ENCODE data around the gene CDC42SE2.
"Not testable (repeated sequence)": the region's sequence is repeated elsewhere in the genome, so short reads cannot be mapped to it uniquely, and the experiment has no call there.

Gene CDC42SE2

DNA sequence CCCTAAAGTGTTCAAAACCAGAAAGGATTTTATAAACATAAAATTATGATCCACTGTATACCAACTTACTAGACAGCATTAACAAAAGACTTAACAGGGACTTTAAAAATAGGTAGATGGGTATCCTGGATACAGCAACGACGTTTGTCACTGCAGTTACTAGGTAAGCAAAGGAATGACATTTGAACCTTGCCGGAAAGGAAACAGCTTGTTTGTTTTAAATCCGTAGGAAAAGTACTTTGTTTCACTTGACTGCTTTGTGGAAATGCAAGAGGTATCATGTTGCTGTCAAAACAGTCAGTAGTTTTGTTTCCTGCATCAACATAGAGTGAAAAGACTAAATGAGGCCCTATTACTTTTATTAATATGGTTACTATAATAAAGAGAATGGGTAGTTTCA is 122.9 kb downstream of the CDC42SE2 start:
- DNase-seq (ENCODE audit: low read depth in 1 of 2, low spot score in 1 of 2), result no peak

DNA sequence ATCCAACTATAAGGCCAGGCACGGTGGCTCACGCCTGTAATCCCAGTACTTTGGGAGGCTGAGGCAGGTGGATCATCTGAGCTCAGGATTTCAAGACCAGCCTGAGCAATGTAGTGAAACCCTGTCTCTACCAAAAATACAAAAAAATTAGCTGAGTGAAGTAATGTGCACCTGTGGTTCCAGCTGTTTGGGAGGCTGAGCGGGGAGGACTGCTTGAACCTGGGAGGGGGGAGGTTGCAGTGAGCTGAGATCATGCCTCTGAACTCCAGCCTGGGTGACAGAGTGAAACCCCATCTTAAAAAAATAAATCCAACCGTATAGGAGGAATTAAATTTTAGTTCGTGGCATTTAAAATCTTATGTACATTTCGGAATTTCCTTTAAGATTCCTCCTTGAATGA is 123.4 kb downstream of the CDC42SE2 start:
- DNase-seq (ENCODE audit: low read depth in 1 of 2, low spot score in 1 of 2), result no peak

DNA sequence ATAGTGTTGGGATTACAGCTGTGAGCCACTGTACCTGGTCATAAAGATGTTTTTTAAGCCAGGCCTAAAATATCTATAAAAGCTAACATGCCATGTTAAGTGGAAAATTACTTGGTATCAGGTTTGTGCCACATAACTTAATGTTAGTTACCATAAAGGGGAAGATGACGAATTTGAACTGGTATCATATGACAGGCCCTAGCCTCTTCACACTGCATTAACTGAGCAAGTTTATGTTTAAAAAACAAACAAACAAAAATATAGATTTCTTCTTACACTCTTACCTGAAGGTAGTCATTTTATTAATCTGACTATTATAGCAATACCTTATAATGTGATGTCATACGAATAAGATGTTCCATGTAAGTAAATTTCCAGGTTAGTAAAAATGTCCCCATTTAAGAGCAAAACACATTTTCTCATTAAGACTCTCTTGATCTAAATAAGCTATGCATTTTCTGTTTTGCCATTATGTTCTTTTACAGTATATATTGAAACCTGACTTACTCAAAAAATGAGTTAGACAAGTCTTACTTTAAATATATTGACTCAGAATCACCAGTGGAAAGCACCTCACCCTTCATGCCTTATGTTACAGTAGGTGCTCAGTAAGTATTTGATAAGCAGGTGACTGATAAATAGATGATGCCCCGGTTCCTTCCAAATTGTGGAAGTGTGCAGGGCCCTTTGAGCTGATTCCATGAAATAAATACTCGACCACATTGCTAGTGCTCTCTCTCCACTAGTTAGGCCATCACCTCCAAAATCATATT is 125.4 kb downstream of the CDC42SE2 start:
- DNase-seq (ENCODE audit: low read depth in 1 of 2, low spot score in 1 of 2), result no peak

DNA sequence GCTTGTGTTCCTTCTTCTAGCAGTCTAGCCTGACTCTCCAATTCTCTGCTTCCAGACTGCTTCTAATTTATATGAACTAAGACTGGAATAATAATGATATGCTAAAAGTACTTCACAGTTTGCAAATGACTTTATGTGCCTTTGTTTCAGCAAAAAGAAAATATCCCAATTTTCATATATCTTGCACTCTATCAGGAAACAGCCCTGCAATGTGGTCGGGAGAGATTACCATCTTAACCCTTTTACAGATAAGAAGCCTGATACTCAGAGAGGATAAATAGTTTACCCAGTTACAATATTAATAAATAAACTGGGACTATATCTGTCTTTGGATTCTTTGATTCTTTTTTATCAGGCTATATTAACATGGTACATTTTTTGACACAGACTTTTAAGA is 126.0 kb downstream of the CDC42SE2 start:
- DNase-seq (ENCODE audit: low read depth in 1 of 2, low spot score in 1 of 2), result no peak

DNA sequence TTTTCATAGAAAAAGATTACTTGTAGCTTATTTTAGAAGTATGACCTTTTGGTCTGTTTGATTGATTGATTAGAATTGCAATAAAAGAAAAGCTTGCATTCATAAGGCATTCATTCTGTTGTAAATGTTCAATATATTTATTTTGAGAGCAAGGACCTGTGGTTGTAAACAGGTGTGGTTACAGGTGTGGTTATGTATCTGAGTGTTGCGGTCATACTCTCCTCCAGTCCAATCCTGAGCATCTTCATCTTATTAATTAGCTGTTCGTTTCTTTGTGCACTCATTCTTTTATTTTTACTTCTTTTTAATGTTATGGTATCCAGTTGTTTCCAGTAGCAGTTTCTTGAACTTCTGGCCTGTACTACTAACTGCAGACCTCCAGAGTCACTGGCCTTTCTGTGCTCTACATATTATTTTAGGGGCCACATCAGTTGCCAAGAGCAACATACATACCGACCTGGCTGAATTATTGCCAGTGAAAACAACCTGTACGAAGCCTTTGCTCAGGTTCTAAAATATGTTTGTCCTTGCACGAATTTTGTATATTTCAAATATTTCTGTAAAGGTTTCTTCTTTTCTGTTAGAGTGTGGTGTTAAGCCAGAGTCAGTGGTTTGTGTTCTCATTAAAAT is 128.7 kb downstream of the CDC42SE2 start:
- no peak for DNase-seq (ENCODE audit: low read depth in 1 of 2, low spot score in 1 of 2)

DNA sequence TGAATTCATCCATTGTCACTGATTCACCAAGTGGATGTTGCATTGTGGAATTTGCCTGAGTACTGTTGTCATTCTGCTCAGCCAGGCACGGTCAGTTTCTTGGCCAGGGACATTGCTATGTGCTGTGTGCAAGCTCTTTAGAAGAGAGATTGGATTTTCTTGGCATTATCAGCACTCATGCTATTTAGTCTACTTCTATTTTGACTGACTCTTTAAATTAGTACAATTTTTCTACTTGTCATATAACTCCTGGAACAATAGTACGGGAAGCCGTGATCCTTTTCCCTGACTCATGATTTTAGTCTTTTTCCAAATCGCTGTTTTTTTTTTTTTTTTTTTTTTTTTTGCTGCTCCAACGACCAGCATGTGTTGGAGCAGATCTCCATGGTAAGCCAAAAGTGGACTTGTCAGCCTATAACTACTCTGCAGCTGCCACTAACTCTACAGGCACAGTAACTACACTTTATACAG is 129.7 kb downstream of the CDC42SE2 start:
- DNase-seq (ENCODE audit: low read depth in 1 of 2, low spot score in 1 of 2), result no peak

DNA sequence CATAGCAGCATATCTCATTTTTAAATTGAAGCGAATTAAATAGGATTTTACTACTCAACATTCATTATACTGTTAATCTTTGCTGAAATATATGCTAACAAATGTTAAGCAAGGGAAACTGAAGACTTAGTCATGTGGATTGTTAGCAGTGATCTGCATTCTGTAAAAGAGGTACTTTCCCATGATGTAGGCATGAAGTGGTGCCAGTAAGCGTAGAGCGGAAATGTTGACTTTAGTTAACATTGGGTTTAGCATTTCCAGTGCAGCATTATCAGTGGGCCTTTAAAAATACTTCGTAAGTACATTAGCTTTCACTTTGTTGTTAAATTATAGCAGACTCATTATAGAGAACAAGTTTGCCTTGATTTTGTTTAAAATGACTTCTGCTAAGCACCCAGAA is 130.3 kb downstream of the CDC42SE2 start:
- peak in 1 of 2 donors; percentile 35 for DNase-seq (ENCODE audit: low read depth in 1 of 2, low spot score in 1 of 2)

DNA sequence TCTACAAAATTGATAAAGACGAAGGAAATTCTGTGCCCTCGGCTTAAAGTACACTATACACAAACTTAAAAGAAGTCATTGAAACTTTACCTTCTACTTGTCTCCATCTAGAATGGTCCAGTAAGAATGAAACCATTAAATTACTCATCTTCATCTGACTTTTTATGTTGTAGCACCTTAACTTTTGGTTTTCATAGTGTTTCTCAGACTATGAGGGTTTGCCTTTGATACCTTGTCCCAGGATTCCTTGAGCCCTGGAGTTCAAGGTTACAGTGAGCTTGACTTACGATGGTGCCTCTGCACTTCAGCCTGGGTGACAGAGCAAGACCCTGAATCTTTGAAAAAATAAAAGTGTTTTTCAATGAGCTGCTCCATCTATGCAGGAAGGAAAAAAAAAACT is 132.2 kb downstream of the CDC42SE2 start:
- DNase-seq (ENCODE audit: low read depth in 1 of 2, low spot score in 1 of 2), result no peak

DNA sequence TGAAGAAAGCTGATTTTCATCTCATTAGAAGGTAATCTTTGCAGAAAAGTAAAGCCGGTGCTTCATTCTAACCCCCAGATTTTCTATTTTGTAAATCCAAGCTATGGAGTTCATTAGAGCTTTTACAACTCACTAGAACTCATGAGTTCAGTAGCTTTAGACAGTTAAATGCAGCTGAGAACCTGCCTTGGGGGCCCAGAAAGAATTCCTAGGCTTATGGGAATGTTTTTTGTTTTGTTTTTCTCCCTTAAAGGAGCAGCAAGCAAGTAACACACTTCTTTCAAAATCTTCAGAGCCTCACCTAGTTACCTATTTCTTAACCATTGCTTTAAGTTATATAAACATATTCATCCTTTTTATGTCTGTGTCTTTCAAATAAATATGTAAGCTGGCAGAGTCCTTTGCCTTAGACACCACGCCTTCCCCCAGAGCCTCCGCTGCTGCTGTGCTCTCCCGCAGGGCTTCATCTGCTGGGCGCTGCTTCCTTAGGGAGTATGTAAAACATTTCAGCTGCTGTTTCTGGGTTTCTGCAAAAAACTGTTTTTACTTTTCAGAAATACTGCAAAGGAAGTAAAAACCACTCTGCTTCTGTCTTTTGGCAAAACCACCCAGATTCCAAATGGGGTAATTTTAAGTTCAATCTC is 132.9 kb downstream of the CDC42SE2 start:
- DNase-seq (ENCODE audit: low read depth in 1 of 2, low spot score in 1 of 2), result no peak

DNA sequence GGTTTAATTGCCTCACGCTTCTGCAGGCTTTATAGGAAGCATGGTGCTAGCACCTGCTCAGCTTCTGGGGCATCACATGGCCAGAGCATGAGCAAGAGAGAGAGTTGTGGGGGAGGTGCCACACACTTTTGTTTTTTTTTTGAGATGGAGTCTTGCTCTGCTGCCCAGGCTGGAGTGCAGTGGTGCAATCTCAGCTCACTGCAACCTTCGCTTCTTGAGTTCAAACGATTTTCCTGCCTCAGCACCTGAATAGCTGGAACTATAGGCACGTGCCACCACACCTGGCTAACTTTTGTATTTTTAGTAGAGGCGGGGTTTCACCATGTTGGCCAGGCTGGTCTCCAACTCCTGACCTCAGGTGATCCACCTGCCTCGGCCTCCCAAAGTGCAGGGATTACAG is 135.2 kb downstream of the CDC42SE2 start:
- not testable (repeated sequence) for DNase-seq (ENCODE audit: low read depth in 1 of 2, low spot score in 1 of 2)

DNA sequence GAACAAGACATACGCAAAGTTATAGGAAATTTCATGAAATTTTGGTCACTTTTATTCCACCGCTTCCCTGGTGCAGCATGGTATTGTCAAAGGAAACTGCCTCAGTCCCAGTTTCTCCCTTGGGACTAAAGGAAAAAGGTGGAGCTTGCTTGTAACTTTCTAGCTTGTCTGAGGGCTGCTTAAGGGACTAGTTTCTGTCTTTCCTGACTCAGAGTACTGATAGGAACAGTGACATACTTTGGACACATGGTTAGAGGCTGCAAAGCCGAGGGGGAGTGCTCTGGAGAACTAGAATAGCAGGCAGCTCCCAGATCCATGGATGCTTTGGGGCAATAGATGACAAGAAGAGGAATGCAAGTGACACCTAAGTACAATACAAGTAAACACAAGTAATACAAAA is 136.7 kb downstream of the CDC42SE2 start:
- no peak for DNase-seq (ENCODE audit: low read depth in 1 of 2, low spot score in 1 of 2)

DNA sequence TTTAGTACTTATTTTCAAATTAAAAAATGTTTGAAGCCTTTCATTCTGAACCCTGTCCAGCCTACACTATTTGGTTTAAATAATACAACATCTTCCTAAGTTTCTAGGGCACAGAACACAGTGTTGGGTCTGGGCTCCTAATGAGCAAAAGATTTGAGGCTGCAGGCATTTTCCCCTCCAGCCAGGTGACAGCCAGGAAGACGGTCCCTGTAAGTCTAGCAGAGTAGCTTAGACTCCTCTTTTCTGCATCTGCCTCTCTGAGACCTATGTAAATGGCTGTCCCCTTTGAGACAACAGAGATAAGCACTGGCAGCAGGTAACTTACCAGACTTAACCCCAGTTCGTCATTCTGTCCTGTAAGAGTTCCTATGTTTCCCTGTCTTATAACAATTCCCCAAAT is 141.8 kb downstream of the CDC42SE2 start:
- no peak for DNase-seq (ENCODE audit: low read depth in 1 of 2, low spot score in 1 of 2)

DNA sequence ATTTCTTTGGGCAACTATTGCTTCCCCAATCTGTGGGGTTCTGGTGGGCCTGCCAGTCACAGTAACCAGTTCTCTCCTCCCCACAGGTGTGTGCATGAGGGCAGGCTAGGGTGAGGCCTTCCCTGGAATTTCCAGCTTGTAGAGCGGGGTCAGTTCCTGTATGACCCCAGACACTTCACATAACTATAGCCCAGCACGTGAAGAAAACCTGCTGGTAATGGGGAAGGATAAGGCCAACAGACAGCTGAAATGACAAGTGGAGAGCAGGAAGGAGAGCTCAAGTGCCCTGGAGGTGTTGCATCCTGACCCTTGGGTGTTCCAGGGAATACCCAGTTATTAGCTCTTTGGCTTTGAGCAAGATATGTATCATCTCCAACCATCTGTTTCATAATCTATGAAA is 142.2 kb downstream of the CDC42SE2 start:
- no peak for DNase-seq (ENCODE audit: low read depth in 1 of 2, low spot score in 1 of 2)

DNA sequence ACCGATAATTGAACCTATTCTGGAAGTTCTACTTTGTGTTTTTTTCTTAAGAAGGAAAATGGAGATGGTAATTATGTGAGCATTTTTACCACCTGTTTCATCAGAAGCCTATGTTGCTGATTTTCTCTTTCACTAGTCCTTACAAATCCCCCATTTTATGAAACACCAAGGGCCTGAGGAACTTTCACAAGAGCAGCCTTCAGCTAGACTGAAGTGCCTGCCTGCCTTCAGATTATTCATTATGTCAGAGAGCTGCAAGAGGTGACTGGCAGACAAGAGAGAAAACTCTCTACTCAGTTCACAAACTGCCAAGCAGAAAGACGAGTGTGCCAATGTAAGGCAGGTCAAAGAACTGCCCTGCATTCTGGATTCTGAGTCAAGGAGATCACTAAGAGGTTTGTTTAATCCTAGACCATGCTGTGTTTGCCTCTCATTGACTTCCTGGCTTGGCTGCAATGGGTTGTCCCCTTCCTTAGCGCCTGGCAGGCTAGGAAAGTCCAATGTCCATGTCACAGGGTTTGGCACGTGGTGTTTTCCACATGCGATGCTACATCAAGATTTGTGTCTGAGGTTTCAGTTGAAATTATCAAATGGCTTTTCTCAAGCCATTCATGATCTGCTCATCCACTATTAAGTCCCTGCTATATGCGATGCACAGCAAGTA is 143.3 kb downstream of the CDC42SE2 start:
- no peak for DNase-seq (ENCODE audit: low read depth in 1 of 2, low spot score in 1 of 2)

DNA sequence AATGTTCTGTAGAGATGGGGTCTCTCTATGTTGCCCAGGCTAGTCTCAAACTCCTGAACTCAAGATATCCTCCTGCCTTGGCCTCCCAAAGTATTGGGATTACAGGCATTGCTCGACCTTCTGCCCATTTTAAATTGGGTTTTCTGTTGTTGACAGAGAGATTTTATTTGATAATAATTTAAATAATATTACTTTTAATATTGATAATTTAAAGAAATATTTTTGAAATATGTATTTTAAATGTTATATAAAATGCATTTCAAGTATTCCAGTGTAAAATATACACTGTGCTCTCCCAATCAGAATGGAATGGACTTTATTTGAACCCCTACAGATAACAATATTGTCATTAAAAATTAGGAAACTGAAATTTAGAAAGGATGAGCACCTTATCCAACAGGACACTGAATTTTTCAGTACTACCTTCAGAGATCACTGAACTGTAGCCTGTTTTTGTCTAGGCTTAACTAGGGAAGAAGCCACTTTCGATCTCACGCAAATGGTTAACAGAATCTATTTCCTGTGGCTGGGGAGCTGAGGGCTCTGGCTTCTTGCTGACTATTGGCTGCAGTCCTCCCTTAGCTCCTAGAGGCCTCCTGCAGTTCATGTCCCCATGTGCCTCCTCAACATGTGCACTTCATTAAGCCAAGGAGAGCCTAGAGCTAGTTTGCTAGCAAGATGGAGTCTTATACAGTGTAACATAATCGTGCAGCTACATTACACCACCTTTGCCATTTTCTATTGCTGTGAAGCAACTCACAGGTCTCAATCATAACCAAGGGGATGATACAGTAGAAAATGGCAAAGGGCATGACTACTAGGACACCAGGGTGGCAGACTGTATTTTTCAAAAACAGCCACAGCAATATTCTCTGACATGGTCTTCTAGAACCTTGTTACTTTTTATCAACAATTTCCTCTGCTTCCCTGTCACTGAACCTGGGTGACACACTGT is 150.0 kb downstream of the CDC42SE2 start:
- no peak for DNase-seq (ENCODE audit: low read depth in 1 of 2, low spot score in 1 of 2)

DNA sequence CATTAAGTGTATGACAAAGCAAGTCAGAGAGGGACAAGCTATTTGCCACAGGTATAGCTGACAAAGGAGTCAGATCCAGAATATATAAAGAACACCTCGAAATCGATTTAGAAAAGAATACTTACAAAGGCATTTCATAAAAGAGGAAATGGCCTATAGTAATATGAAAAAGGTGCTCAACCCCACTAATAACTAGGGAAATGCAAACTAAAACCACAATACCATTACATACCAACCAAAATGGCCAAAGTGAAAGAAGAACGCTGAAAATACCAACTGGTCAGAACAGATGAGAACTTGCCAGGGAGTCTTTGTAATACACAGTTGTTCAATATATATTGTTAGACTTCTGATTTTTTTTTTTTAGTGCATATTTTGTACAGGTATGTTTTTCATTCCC is 152.9 kb downstream of the CDC42SE2 start:
- DNase-seq (ENCODE audit: low read depth in 1 of 2, low spot score in 1 of 2), result no peak

DNA sequence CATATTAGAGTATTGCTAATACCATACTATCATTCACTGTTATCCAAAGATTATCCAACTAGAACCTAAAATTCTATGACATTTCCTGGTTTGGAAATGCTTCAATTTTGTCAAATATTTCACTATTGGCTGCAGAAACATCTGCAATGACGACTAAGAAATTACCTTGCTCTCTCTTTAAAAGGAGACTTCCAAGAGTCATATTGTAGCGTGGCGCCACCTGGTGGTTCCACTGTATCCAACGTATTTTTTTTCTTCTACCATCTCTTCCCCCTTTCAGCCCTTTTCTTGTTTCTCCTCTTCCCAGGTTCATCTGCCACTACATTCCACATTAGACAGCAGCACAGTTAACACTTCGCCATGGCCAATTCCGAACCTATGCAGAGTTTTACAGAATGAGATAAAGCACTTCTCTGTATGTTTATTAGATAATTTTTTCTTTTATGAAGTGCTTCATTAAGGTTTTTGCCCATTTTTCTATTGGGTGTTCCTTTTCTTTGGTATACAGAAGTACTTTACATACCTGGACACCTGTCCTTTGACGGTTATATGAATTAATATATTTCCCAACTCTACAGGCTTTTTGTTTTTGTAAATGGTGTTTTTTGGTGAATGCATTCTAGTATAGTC is 153.5 kb downstream of the CDC42SE2 start:
- DNase-seq (ENCODE audit: low read depth in 1 of 2, low spot score in 1 of 2), result peak; percentile 70 to 78

DNA sequence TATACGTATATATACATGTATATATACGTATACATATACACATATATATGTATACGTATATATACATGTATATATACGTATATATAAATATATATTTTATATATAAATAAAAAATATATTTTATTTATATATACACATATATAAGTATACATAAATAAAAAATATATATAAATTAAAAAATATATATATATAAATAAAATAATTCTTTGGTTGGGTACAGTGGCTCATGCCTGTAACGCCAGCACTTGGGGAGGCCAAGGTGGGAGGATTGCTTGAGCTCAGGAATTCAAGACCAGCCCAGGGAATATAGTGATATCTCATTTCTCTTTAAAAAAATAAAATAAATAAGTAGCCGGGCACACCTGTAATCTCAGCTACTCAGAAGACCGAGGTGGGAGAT is 155.0 kb downstream of the CDC42SE2 start:
- DNase-seq (ENCODE audit: low read depth in 1 of 2, low spot score in 1 of 2), result no peak

DNA sequence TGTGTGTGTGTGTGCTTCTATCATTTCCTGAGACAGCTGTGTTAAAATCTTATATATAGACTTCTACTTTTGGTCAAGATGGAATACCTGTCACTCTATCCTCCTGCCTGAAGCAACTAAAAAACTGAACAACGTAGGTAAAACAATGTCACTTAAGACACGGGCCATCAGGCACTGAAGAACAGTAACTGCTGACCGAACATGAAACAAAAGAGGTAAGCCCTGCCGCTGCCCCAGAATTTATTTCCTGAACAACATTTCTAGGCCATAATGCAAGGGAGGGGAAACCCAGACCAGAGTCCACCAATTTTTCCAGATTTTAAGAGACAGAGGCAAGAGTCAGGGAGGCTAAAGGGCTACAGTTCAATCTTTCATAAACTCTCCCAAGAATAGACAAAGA is 156.0 kb downstream of the CDC42SE2 start:
- no peak for DNase-seq (ENCODE audit: low read depth in 1 of 2, low spot score in 1 of 2)

DNA sequence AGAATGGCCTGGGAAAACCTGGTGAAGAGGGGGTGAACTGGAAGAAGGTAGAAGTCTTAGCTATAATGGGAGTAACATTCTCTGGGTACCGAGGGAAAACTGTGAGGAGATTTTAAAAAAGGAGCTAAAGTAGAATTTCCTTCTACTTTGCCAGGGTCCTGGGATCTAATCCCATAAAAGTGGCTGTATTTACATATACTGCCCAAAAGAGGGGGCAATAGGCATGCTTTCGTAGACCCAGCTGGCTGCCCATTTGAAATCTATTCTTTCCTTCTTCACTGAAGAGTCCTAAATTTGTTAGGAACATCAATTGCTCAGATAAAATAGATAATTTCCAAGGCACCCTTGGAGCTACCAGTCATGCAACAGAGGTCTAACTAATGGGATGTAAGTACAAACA is 159.2 kb downstream of the CDC42SE2 start:
- DNase-seq (ENCODE audit: low read depth in 1 of 2, low spot score in 1 of 2), result no peak

Data from activated T-helper 1 cell treated with anti-CD3 and anti-CD28 coated beads, Interleukin-2, amount 50 U/mL, for 16 hours (primary cell).